MM.1S (cell line): ENCODE results near the gene CAPZA1.

Source experiments
- DNase-seq: peaks from one replicate; pipeline ENCODE4 v3.0.0-alpha.2; 2015
- H2AFZ ChIP-seq: fragments of 300-600 bp; sonication (generic); 2 replicates; pipeline ENCODE4 v1.6.0; 2016; ENCODE audit warnings: antibody characterized with exemption, low read length
- H3F3A ChIP-seq: fragments of 300-600 bp; sonication (generic); 2 replicates; pipeline ENCODE4 v1.6.1; 2016; ENCODE audit warnings: mild to moderate bottlenecking, antibody characterized with exemption, low read length, moderate library complexity, mixed read lengths; ENCODE audit not compliant: insufficient read depth
- H3K27ac ChIP-seq: fragments of 300-600 bp; sonication (generic); 2 replicates; pipeline ENCODE4 v1.5.1; 2016; ENCODE audit warnings: mild to moderate bottlenecking, low read length
- H3K27me3 ChIP-seq: fragments of 300-600 bp; sonication (generic); replicated peaks from 2 replicates; pipeline ENCODE4 v1.6.0; 2016; ENCODE audit warnings: low read length; ENCODE audit not compliant: insufficient read depth
- H3K36me3 ChIP-seq: fragments of 300-600 bp; sonication (generic); replicated peaks from 2 replicates; pipeline ENCODE4 v1.6.1; 2016; ENCODE audit warnings: mild to moderate bottlenecking, low read length, mixed read lengths; ENCODE audit not compliant: insufficient read depth
- H3K4me1 ChIP-seq: fragments of 300-600 bp; sonication (generic); 2 replicates; pipeline ENCODE4 v1.6.1; 2016; ENCODE audit warnings: low read length, mixed read lengths
- H3K4me2 ChIP-seq: fragments of 300-600 bp; sonication (generic); 2 replicates; pipeline ENCODE4 v1.6.0; 2016; ENCODE audit warnings: low read depth, low read length
- H3K4me3 ChIP-seq: fragments of 300-600 bp; sonication (generic); 2 replicates; pipeline ENCODE4 v1.5.1; 2016; ENCODE audit warnings: low read length, mixed read lengths
- H3K79me2 ChIP-seq: fragments of 300-600 bp; sonication (generic); 2 replicates; pipeline ENCODE4 v1.6.1; 2016; ENCODE audit warnings: mixed run types, low read length, mixed read lengths
- H3K9ac ChIP-seq: fragments of 300-600 bp; sonication (generic); 2 replicates; pipeline ENCODE4 v1.6.1; 2016; ENCODE audit warnings: low read length, mixed read lengths
- H3K9me2 ChIP-seq: fragments of 300-600 bp; sonication (generic); replicated peaks from 2 replicates; pipeline ENCODE4 v1.6.1; 2016; ENCODE audit warnings: mild to moderate bottlenecking, low read length, mixed read lengths; ENCODE audit not compliant: insufficient read depth
- H3K9me3 ChIP-seq: fragments of 300-600 bp; sonication (generic); replicated peaks from 2 replicates; pipeline ENCODE4 v1.6.1; 2016; ENCODE audit warnings: mild to moderate bottlenecking, low read length, mixed read lengths; ENCODE audit not compliant: insufficient read depth
- H4K20me1 ChIP-seq: fragments of 300-600 bp; sonication (generic); 2 replicates; pipeline ENCODE4 v1.6.1; 2016; ENCODE audit warnings: mild to moderate bottlenecking, low read length, moderate library complexity, mixed read lengths; ENCODE audit not compliant: insufficient read depth
- EZH2 ChIP-seq: fragments of 300-600 bp; sonication (generic); optimal IDR thresholded peaks from 2 replicates; pipeline ENCODE3; 2017; ENCODE audit warnings: low read depth, mild to moderate bottlenecking, antibody characterized with exemption, low read length, mixed read lengths
- EZH2phosphoT487 ChIP-seq: fragments of 300-600 bp; sonication (generic); IDR thresholded peaks from 2 replicates; pipeline ENCODE4 v1.6.1; 2018; ENCODE audit warnings: antibody characterized with exemption, low read length
- TF ChIP-seq, protein P1 (sequence below): fragments of 300-600 bp; sonication (generic); IDR thresholded peaks from 2 replicates; pipeline ENCODE4 v1.5.1; 2016; ENCODE audit warnings: antibody characterized with exemption, low read length, mixed read lengths

CAPZA1 gene

DNA sequence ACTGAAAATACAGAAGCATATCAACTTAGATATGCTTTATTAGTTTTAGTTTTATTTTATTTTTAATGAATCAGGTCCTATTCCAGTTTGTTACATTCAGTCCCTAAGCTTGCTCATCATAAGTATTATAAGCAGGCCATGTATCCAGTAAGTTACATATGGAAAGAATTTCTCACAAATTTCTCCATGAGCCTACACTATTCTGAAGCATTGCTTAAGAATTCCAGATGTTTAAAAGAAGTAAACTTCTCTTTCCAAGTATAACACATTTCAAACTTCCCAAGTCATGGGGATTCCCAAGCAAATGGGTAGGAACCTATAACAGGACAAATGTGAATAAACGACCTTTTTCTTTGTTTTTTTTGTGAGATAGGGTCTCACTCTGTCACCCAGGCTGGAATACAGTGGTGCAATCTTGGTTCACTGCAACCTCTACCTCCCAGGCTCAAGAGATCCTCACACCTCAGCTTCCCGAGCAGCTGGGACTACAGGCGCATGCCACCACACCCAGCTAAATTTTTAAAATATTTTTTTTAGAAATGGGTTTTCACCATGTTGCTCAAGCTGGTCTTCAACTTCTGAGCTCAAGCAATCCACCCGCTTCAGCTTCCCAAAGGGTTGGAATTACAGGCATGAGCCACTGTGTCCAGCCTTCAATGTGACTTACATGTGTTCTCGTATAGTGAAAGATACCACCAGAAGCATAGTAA lies 39.7 kb upstream of the CAPZA1 start:
- no peak overlapping the region for H3K4me3 ChIP-seq
- H3K9me3 ChIP-seq: no peaks in the 10 kb centered on the region
- no peaks in the 10 kb centered on the region for H3K27me3 ChIP-seq
- H3K79me2 ChIP-seq: no peaks in the 10 kb centered on the region
- H3K9me2 ChIP-seq: no peaks in the 10 kb centered on the region
- H3K4me2 ChIP-seq: no peak overlapping the region
- no peak overlapping the region for H3K27ac ChIP-seq
- no peak overlapping the region for H3K9ac ChIP-seq
- TF ChIP-seq EZH2 (no peak), EZH2phosphoT487 (no peak)
- TF ChIP-seq, protein P1, sequence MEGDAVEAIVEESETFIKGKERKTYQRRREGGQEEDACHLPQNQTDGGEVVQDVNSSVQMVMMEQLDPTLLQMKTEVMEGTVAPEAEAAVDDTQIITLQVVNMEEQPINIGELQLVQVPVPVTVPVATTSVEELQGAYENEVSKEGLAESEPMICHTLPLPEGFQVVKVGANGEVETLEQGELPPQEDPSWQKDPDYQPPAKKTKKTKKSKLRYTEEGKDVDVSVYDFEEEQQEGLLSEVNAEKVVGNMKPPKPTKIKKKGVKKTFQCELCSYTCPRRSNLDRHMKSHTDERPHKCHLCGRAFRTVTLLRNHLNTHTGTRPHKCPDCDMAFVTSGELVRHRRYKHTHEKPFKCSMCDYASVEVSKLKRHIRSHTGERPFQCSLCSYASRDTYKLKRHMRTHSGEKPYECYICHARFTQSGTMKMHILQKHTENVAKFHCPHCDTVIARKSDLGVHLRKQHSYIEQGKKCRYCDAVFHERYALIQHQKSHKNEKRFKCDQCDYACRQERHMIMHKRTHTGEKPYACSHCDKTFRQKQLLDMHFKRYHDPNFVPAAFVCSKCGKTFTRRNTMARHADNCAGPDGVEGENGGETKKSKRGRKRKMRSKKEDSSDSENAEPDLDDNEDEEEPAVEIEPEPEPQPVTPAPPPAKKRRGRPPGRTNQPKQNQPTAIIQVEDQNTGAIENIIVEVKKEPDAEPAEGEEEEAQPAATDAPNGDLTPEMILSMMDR: no peak
- DNase-seq: no peak
- H3K4me1 ChIP-seq: no peaks in the 10 kb centered on the region
- H3F3A ChIP-seq: no peaks in the 10 kb centered on the region
- no peak overlapping the region for H2AFZ ChIP-seq
- no peaks in the 10 kb centered on the region for H4K20me1 ChIP-seq
- no peaks in the 10 kb centered on the region for H3K36me3 ChIP-seq

- no peak overlapping the region for H3K4me2 ChIP-seq
- no peaks in the 10 kb centered on the region for H3F3A ChIP-seq
- no peaks in the 10 kb centered on the region for H3K9me2 ChIP-seq
- no peak for DNase-seq
- no peaks in the 10 kb centered on the region for H3K27me3 ChIP-seq
- no peak overlapping the region for H3K4me3 ChIP-seq
- no peaks in the 10 kb centered on the region for H3K79me2 ChIP-seq
- H3K27ac ChIP-seq: no peak overlapping the region
- H4K20me1 ChIP-seq: no peaks in the 10 kb centered on the region
- H3K36me3 ChIP-seq: no peaks in the 10 kb centered on the region
- H3K4me1 ChIP-seq: no peaks in the 10 kb centered on the region
- TF ChIP-seq EZH2phosphoT487 (no peak), EZH2 (no peak)
- TF ChIP-seq, protein P1: no peak
- H3K9ac ChIP-seq: no peak overlapping the region
- no peaks in the 10 kb centered on the region for H3K9me3 ChIP-seq
- no peak overlapping the region for H2AFZ ChIP-seq
Observed at GRCh38 chr1:112581586-112582192, 37.9 kb upstream of the CAPZA1 start.

DNA sequence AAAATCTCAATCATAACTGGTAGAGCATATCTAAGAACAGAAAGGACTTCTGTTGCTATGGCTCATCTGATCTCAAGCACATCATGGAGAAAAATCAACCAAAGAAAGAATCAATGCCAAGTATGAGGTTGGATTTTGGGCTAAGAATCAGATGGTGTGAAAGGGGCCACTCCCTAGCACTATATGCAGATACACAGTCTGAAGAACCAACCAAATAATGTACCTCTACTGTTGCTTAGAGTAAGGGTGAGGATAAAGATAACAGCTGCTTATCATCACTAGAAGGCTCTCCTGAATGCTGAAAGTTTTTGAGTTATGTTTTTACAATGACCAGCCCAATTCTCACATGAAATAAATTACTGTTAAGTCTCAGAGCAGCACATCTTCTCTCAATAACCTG lies 36.3 kb upstream of the CAPZA1 start:
- Histone ChIP-seq H3K4me3 (no peak overlapping the region), H3K9me3 (no peaks in the 10 kb centered on the region), H3K4me2 (no peak overlapping the region), H3K79me2 (no peaks in the 10 kb centered on the region), H3K9ac (no peak overlapping the region), H3K36me3 (no peaks in the 10 kb centered on the region), H3K27me3 (no peaks in the 10 kb centered on the region), H3K4me1 (no peaks in the 10 kb centered on the region), H3K27ac (no peak overlapping the region), H4K20me1 (no peaks in the 10 kb centered on the region), H2AFZ (no peak overlapping the region), H3K9me2 (no peaks in the 10 kb centered on the region), H3F3A (no peaks in the 10 kb centered on the region)
- TF ChIP-seq, protein P1: no peak
- TF ChIP-seq EZH2phosphoT487: no peak
- no peak for TF ChIP-seq EZH2
- DNase-seq: no peak
